Fibroblast of the aortic adventitia (primary cell): Measurements from ENCODE around the gene FAT1. TPM values are rescaled to one million over a fixed set of nuclear protein-coding genes. Genes with fewer than 3 reads are reported as not detected.

ENCODE experiments used
- DNase-seq: peaks from one replicate; pipeline ENCODE4 v3.0.0-alpha.2; 2010; ENCODE audit warnings: low read depth
- H3K4me3 ChIP-seq: 2 replicates; pipeline ENCODE4 v1.5.1; 2011; ENCODE audit warnings: low read depth, mild to moderate bottlenecking, control low read depth, low read length, moderate library complexity
- CTCF ChIP-seq: IDR thresholded peaks from 2 replicates; pipeline ENCODE4 v1.5.1; 2011; ENCODE audit warnings: mild to moderate bottlenecking, low read length, control low read depth, inconsistent platforms; ENCODE audit not compliant: insufficient read depth
- total RNA-seq: library from RNA; depleted of rRNA; stranded (reverse); fragments of >200 nt; gene quantifications from 2 replicates; pipeline ENCODE4 v1.2.3, GENCODE V29; 2012; ENCODE audit warnings: low replicate concordance

The FAT1 gene
- total RNA-seq, 1 donor = 114 TPM

- no peak for DNase-seq
- TF ChIP-seq CTCF = no peak
- H3K4me3 ChIP-seq = no peak overlapping the region
These were observed 39.4 kb downstream of the FAT1 start for GRCh38 chr4:186684220-186684619.

- TF ChIP-seq CTCF = no peak
- no peak overlapping the region for H3K4me3 ChIP-seq
- DNase-seq = no peak
These were observed 43.0 kb downstream of the FAT1 start for GRCh38 chr4:186680641-186681040.

GRCh38 chr4:186676531-186677161 lies 47.0 kb downstream of the FAT1 start:
- peak; percentile 78 for DNase-seq
- H3K4me3 ChIP-seq = no peak overlapping the region
- no peak for TF ChIP-seq CTCF

- DNase-seq = no peak
- no peak for TF ChIP-seq CTCF
- H3K4me3 ChIP-seq = no peak overlapping the region
These were observed 53.9 kb downstream of the FAT1 start for GRCh38 chr4:186669735-186670134.

- H3K4me3 ChIP-seq = no peak overlapping the region
- peak; percentile 50 for TF ChIP-seq CTCF
- peak; percentile 85 for DNase-seq
These were observed 54.4 kb downstream of the FAT1 start for GRCh38 chr4:186669159-186669731.

- DNase-seq = no peak
- no peak for TF ChIP-seq CTCF
- no peak overlapping the region for H3K4me3 ChIP-seq
These were observed 56.9 kb downstream of the FAT1 start for GRCh38 chr4:186666750-186667149.

GRCh38 chr4:186666252-186666651 lies 57.4 kb downstream of the FAT1 start:
- no peak overlapping the region for H3K4me3 ChIP-seq
- DNase-seq = no peak
- no peak for TF ChIP-seq CTCF
